GM12801 (cell line): ENCODE results near the gene ITGA3.

ENCODE experiments used
- TF ChIP-seq, protein P1 (sequence below): IDR thresholded peaks from one replicate; pipeline ENCODE4 v1.5.1; 2011; ENCODE audit warnings: control low read depth; ENCODE audit not compliant: insufficient read length; ENCODE audit errors: extremely low read depth

Gene ITGA3

DNA sequence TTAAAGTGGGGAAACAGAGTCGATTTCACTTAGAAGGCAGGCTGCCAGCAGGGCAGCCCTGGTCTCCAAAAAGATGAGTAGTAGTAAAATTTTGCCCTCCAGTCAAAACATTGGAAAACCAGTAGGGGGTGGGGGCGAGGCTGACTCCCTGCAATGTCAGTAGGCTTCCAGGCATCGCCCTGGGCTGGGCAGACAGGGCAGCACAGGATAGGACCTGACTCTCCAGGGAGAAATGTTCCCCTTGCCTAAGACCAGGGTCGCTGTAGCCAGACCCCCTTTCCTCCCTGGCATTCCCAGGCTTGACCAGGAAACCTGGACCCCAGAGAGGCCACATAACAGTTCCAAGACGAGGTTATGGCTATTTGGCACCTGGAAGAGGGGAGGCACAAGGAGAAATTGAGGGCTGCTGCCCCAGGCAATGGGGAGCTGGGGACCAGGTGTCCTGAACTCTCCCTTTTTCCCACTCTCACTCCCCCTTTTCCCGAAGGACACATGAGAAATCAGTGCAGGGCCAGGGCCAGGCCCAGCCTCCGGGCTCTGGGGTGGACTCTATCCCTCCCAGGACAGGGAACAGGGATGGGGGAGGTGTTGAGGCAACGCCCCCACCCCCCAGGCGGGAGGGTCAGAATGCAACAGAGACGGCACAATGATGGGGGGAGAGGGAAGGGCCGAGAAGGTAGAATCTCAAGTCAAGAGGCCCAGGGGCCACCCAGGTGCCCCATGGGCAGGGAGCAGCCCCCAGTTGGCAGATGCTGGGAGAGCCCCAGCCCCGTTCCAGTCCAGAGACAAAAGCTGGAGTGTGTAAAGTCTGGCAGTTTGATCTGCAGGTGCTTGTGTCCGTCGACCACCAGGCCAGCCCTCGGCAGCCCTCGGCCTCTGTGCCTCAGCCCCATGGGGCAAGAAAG, 78.5 kb downstream of the ITGA3 start:
- TF ChIP-seq, protein P1, sequence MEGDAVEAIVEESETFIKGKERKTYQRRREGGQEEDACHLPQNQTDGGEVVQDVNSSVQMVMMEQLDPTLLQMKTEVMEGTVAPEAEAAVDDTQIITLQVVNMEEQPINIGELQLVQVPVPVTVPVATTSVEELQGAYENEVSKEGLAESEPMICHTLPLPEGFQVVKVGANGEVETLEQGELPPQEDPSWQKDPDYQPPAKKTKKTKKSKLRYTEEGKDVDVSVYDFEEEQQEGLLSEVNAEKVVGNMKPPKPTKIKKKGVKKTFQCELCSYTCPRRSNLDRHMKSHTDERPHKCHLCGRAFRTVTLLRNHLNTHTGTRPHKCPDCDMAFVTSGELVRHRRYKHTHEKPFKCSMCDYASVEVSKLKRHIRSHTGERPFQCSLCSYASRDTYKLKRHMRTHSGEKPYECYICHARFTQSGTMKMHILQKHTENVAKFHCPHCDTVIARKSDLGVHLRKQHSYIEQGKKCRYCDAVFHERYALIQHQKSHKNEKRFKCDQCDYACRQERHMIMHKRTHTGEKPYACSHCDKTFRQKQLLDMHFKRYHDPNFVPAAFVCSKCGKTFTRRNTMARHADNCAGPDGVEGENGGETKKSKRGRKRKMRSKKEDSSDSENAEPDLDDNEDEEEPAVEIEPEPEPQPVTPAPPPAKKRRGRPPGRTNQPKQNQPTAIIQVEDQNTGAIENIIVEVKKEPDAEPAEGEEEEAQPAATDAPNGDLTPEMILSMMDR: no peak

DNA sequence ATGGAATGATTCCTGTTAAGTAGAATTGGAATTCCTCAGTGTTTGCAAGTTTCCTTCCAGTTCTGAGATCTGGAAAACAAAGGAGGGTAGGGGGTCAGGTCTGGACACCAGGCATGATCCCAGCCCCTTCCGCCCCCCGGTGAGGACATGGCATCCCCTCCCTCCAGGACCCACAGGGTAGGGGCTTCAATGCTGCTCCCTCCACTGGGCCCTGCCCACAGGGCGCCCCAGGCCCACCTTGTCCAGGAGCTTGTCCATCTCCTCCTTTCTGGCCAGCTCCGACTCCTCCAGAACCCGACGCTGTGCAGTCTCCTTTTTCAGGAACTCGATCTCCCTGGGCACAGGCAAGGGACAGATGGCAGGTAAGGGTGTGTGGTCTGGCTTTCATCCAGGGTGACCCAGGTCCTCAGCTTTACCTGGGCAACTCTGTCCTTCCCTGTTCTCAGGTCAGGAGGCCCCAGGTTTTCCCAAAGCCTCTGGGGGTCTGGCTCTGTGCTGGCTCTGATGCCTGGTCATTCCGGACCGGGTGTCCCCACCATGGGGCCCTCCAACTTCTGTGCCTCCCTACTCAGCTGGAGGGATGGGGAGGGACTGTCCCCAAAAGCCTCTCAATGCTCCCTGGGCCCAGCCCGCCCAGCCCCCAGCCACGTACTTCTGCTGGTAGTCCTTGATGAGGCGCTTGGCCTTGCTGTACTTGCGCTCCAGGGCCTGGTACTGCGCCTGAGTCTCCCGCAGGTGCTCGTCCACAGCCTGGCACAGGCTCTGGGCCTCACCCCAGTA, 79.6 kb downstream of the ITGA3 start:
- TF ChIP-seq, protein P1: no peak

DNA sequence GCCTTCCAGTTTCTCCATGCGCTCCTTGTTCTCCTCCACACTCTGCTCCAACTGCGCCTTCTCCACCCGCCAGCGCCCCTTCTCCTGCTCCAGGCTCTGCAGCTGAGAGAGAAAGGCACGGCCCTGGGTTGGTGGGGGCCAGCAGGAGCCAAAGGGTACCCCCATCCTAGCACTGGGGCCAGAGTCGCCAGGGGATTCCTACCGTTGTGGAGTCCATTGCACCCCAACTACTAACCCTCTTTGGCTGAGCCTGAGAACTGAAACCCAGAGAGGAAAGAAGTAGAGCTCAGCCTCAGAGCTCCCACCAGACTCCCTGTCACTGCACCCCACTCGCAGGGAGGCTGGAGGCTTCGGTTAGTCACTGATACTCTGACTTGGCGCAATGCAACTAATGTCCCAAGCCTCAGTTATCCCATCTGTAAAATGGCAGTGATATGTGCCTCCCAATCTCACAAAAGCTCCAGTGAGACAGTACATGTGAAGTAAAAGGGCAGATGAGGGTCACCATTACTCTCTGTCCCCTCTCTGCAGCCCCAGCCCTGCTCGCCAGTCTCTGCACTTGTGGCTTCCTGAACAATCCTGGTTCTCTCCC, 80.3 kb downstream of the ITGA3 start:
- TF ChIP-seq, protein P1: no peak

DNA sequence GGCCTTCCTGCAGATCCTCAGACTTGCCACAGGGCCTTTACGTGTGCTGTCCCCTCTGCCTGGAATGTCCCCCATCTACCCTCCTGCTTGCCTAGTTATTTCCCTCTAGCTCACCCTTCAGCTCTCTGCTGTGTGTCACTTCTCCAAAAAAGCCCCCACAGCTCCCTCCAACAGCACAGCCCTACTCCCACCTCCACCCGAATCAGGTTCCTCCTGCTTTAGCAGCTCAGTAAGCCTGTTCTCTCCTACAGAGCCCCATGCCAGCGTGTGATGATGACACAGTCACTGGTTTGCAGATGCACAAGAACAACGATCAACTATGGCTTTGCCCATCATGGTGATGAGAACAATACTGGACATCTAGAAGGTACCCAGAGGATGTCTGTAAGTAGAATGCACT, 81.1 kb downstream of the ITGA3 start:
- TF ChIP-seq, protein P1: no peak

DNA sequence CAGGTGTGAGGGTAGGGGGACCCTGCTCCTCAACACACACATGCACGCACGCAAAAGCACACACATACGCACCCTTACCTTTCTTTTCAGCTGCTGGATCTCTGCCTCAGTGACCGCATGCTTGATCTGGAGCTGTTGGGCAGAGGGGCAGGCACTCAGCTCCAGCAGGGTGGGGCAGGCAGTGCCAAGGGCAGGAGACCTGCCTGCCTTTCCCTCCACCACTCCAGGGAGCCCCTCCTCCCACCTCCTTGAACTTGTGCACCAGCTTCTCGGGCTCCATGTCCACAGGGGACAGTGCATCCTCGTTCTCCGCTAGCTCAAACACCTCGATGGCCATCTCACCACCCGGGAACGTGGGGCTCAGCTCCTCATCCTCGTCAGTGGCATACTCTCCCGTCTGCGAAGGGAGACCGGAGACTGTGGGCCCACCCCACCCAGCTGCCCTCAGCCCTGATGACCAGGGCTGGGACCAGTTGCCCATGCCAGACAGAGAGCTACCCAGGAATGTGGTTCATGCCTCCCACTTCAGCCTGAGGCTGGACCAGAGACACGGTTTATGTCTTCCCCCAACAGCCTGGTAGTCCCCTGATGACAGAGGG, 83.4 kb downstream of the ITGA3 start:
- TF ChIP-seq, protein P1: no peak
